Activated CD8-positive, alpha-beta T cell treated with anti-CD3 and anti-CD28 coated beads for 36 hours (primary cell): ENCODE measurements around the gene PRM2. TPM values are rescaled to one million over a fixed set of nuclear protein-coding genes. Genes with fewer than 3 reads are reported as not detected.

Experiments
- ATAC-seq: fragments of 200-7000 bp; cut with Tn5 transposase; one replicate; pipeline ENCODE4 v1.10.0; 2021; ENCODE audit warnings: mild to moderate bottlenecking, moderate library complexity
- CTCF ChIA-PET: fragments of 350-600 bp; sonication (Branson Sonifier 250); formaldehyde crosslinking; loops from one replicate; lab custom pipeline; 2021; ENCODE audit warnings: antibody characterized with exemption; lab: Charles Lee
- POLR2A ChIA-PET: fragments of 350-600 bp; sonication (Branson Sonifier 250); formaldehyde crosslinking; loops from one replicate; lab custom pipeline; 2021; ENCODE audit warnings: antibody characterized with exemption; lab: Charles Lee
- DNase-seq: peaks from one replicate; pipeline ENCODE4 v3.0.0-alpha.2; 2020
- H3K27ac Mint-ChIP-seq: one replicate; pipeline ENCODE4 v1.8.0; 2021; ENCODE audit warnings: mild to moderate bottlenecking, mixed read lengths
- H3K27me3 Mint-ChIP-seq: one replicate; pipeline ENCODE4 v1.8.0; 2021; ENCODE audit warnings: mixed read lengths
- H3K36me3 Mint-ChIP-seq: one replicate; pipeline ENCODE4 v1.8.0; 2021; ENCODE audit warnings: low read depth, mixed read lengths
- H3K4me1 Mint-ChIP-seq: one replicate; pipeline ENCODE4 v1.8.0; 2021; ENCODE audit warnings: low read depth, mixed read lengths
- H3K4me3 Mint-ChIP-seq: one replicate; pipeline ENCODE4 v1.8.0; 2021; ENCODE audit warnings: mild to moderate bottlenecking, moderate library complexity, mixed read lengths
- H3K9me3 Mint-ChIP-seq: one replicate; pipeline ENCODE4 v1.8.0; 2021; ENCODE audit warnings: mixed read lengths
- intact Hi-C: fragments of 100-400 bp; cut with micrococcal nuclease; formaldehyde crosslinking; loops from one replicate; pipeline ENCODE4 v1.10.0; 2022
- total RNA-seq, 2 experiments: library from RNA; stranded (reverse); gene quantifications; one replicate each; pipeline ENCODE4 v1.2.3, GENCODE V29; 2021
- TF ChIP-seq, protein P1 (sequence below): fragments of 200-600 bp; IDR thresholded peaks from one replicate; pipeline ENCODE4 v1.8.0; 2022; ENCODE audit warnings: antibody characterized with exemption, mild to moderate bottlenecking

Gene PRM2
- total RNA-seq, 2 experiments from 2014 or later = not detected

DNA sequence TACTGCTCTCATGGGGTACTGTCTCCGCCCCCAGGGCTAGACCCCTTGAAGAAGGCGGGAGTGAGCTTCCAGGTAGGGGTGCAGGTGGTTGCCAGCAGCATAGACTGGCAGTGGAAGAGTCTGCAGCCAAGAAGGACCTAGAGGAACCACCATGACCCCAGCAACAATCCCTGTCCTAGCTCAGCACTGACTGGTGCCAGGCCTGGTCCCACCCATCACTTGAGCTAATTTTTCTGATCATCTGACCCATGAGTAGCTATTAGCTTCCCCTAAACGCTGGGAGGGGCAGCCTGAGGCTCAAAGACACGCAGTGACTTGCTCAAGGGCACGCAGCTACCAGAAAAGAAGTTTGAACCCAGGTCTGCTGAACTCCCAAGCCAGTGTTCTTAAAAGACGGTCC, 3.8 kb downstream of the PRM2 start:
- H3K4me1 Mint-ChIP-seq = no peaks in the 10 kb centered on the region
- no peaks in the 10 kb centered on the region for H3K36me3 Mint-ChIP-seq
- no peak for DNase-seq
- no peaks in the 10 kb centered on the region for H3K27me3 Mint-ChIP-seq
- H3K9me3 Mint-ChIP-seq = no peaks in the 10 kb centered on the region
- intact Hi-C loops = no loop called here
- TF ChIP-seq, protein P1, sequence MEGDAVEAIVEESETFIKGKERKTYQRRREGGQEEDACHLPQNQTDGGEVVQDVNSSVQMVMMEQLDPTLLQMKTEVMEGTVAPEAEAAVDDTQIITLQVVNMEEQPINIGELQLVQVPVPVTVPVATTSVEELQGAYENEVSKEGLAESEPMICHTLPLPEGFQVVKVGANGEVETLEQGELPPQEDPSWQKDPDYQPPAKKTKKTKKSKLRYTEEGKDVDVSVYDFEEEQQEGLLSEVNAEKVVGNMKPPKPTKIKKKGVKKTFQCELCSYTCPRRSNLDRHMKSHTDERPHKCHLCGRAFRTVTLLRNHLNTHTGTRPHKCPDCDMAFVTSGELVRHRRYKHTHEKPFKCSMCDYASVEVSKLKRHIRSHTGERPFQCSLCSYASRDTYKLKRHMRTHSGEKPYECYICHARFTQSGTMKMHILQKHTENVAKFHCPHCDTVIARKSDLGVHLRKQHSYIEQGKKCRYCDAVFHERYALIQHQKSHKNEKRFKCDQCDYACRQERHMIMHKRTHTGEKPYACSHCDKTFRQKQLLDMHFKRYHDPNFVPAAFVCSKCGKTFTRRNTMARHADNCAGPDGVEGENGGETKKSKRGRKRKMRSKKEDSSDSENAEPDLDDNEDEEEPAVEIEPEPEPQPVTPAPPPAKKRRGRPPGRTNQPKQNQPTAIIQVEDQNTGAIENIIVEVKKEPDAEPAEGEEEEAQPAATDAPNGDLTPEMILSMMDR = no peak
- ATAC-seq = no peak
- CTCF ChIA-PET = no interaction called here
- H3K4me3 Mint-ChIP-seq = no peak overlapping the region
- H3K27ac Mint-ChIP-seq = no peak overlapping the region
- POLR2A ChIA-PET = interaction anchor here (1.0 to 2.0 kb wide), 3 partner anchors 8 to 14 kb away, joined by 3 to 7 read pairs (median 4); no protein-coding TSS in a partner anchor

DNA sequence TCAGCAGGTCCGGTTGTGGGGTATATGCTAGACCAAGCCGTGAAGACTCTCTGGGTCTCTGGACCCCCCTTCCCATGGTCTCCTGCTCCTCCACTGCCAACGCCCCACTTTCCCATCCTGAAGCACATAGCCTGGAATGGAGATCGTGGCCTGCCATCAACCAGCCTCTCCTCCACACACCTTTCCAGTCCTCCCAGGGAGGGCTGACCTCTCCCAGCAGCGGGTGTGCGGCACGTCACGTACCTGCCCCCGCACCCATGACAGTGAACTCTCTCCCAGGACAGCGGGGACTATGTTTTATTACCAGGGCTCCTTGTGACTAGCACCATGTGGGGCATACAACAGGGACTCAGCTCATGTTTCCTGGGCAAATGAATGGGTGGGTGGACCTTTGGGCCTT, 4.7 kb downstream of the PRM2 start:
- H3K36me3 Mint-ChIP-seq = no peaks in the 10 kb centered on the region
- intact Hi-C loops = no loop called here
- ATAC-seq (no peak), DNase-seq (no peak)
- ChIA-PET CTCF (no interaction called here), POLR2A (interaction anchor here (0.7 to 1.4 kb wide), 2 partner anchors 11 to 13 kb away, joined by 3 to 4 read pairs; no protein-coding TSS in a partner anchor)
- no peaks in the 10 kb centered on the region for H3K9me3 Mint-ChIP-seq
- no peaks in the 10 kb centered on the region for H3K4me1 Mint-ChIP-seq
- no peak overlapping the region for H3K27ac Mint-ChIP-seq
- no peak overlapping the region for H3K4me3 Mint-ChIP-seq
- TF ChIP-seq, protein P1 = no peak
- no peaks in the 10 kb centered on the region for H3K27me3 Mint-ChIP-seq

DNA sequence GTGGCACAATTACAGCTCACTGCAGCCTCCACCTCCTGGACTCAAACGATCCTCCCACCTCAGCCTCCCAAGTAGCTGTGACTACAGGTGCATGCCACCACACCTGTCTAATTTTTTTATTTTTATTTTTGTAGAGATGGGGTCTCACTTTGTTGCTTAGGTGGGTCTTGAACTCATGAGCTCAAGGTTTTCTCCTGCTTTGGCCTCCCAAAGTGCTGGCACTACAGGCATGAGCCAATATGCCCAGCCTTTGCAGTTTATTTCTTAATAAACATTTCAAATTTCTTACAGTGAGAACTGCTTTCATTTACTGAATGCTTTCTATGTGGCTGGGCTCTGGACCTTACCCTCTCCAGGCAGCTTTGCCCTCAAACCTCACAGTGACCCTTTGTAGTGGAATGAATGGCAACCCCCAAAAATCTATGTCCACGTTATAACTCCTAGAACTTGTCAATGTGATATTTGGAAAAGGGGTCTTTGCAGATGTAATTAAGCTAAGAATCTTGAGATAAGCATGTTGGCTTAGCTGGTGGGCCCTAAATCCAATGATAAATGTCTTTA, 5.6 kb downstream of the PRM2 start:
- no peak overlapping the region for H3K27ac Mint-ChIP-seq
- intact Hi-C loops = no loop called here
- DNase-seq (no peak), ATAC-seq (no peak)
- H3K27me3 Mint-ChIP-seq = no peaks in the 10 kb centered on the region
- no peaks in the 10 kb centered on the region for H3K9me3 Mint-ChIP-seq
- TF ChIP-seq, protein P1 = no peak
- H3K4me1 Mint-ChIP-seq = no peaks in the 10 kb centered on the region
- no peaks in the 10 kb centered on the region for H3K36me3 Mint-ChIP-seq
- CTCF ChIA-PET = interaction anchor here (1.1 kb wide), 1 partner anchor 306 kb away, joined by 3 read pairs; no protein-coding TSS in a partner anchor
- H3K4me3 Mint-ChIP-seq = no peak overlapping the region
- POLR2A ChIA-PET = interaction anchor here (0.7 kb wide), 2 partner anchors 10 to 13 kb away, joined by 3 read pairs; no protein-coding TSS in a partner anchor

DNA sequence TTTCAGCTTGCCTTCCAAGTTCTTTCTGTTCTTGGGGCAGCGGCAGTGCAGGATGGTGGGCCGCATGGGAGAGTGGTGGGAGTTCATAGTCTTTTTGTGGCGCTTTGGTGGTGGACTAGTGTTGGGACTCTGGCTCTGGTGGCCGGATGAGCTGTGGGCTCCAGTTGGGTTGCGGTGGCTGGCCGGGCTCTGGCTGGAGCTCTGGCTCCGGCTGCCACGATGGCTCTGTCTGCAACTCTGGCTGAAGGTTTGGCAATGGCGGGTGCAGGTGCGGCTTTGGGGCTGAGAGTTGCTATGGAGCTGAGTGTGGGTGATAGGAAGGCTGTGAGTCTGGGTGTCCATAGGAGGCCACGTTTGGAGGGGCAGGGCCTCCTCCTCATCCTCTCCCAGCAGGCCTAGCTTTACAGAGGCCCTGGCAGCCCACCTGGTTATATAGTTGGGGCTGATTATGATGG, 7.3 kb downstream of the PRM2 start, which contains the start of gene TNP2:
Gene TNP2, minus strand, starts transcription at position 405 of the 455 bp plus-strand sequence. Its CDS starts 63 bp downstream, at position 342.
- ChIA-PET POLR2A (interaction anchor here (0.6 to 2.3 kb wide), 5 partner anchors 13 to 388 kb away, joined by 3 to 9 read pairs (median 3); partner anchors contain the start of gene SOCS1), CTCF (interaction anchor here (1.1 to 2.1 kb wide), 4 partner anchors 13 to 305 kb away, joined by 3 to 7 read pairs (median 4); partner anchors contain the start of gene SOCS1)
- no peak within 1 kb of the TSS for H3K4me3 Mint-ChIP-seq
- TF ChIP-seq, protein P1 = no peak
- no peaks in the 10 kb centered on the region for H3K36me3 Mint-ChIP-seq
- no peaks in the 10 kb centered on the region for H3K9me3 Mint-ChIP-seq
- H3K27ac Mint-ChIP-seq = no peak within 1 kb of the TSS
- H3K4me1 Mint-ChIP-seq = peaks cover 11% of the 10 kb centered on the region
- no peaks in the 10 kb centered on the region for H3K27me3 Mint-ChIP-seq
- ATAC-seq (no peak), DNase-seq (no peak)
- intact Hi-C loops = no loop called here

DNA sequence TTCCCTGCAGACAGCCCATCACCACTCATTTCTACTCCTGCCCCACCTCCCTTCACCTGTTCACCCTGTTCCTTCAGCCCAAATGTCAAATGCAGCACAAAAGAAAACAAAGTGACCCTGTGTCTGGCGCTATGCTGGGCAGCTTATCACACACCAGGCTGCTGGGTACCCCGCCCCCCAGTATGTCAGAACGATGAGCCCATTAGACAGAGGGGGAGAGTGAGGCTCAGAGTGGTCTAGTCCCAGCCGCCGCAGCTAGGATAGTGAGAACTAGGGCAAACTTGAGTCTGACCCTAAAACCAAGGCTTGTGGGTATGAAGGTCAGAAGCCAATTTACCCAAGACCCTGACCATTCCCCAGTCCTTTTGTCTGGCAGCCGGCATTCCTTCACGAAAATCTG, 11.2 kb downstream of the PRM2 start:
- H3K4me3 Mint-ChIP-seq = no peak overlapping the region
- peaks cover 28% of the 10 kb centered on the region for H3K4me1 Mint-ChIP-seq
- DNase-seq (no peak), ATAC-seq (no peak)
- ChIA-PET CTCF (interaction anchor here (1.5 kb wide), 1 partner anchor 9 kb away, joined by 4 read pairs; the partner anchor contains the start of gene PRM3), POLR2A (interaction anchor here (0.7 to 1.9 kb wide), 3 partner anchors 8 to 106 kb away, joined by 3 to 7 read pairs (median 4); partner anchors contain the start of gene PRM3)
- TF ChIP-seq, protein P1 = no peak
- no peaks in the 10 kb centered on the region for H3K9me3 Mint-ChIP-seq
- intact Hi-C loops = no loop called here
- no peaks in the 10 kb centered on the region for H3K36me3 Mint-ChIP-seq
- no peak overlapping the region for H3K27ac Mint-ChIP-seq
- H3K27me3 Mint-ChIP-seq = no peaks in the 10 kb centered on the region
